CD14-positive monocyte (primary cell): ENCODE measurements around the gene IL17RA. TPM values are rescaled to one million over a fixed set of nuclear protein-coding genes. Genes with fewer than 3 reads are reported as not detected.

ENCODE experiments used
- DNase-seq, 3 donors: peaks; one replicate each; pipeline ENCODE4 v3.0.0-alpha.2; 2011 to 2022
- H2AFZ ChIP-seq: 2 replicates; pipeline ENCODE4 v1.6.0; 2012; ENCODE audit warnings: mild to moderate bottlenecking, low read depth, low read length, inconsistent platforms; ENCODE audit not compliant: insufficient read depth, poor library complexity, severe bottlenecking
- H3K27ac ChIP-seq, 2 donors: 1 replicate in 1 of 2; 2 replicates in 1 of 2; pipeline ENCODE4 v1.5.1; 2012 to 2013; ENCODE audit warnings: low read length in 2 of 2, control low read depth in 1 of 2, inconsistent platforms in 1 of 2, low read depth in 1 of 2, mild to moderate bottlenecking in 1 of 2
- H3K27me3 ChIP-seq, 2 donors: one replicate each; pipeline versions ENCODE4 v1.6.0 to v1.6.1; 2011 to 2013; ENCODE audit warnings: low read length in 2 of 2; ENCODE audit not compliant: control insufficient read depth in 2 of 2, insufficient read depth in 2 of 2
- H3K36me3 ChIP-seq, 2 donors: replicated peaks in 1 of 2; 1 replicate in 1 of 2; 2 replicates in 1 of 2; pipeline versions ENCODE4 v1.5.1 to v1.6.1; 2012 to 2013; ENCODE audit warnings: low read length in 2 of 2, control low read depth in 1 of 2, inconsistent platforms in 1 of 2, mild to moderate bottlenecking in 1 of 2; ENCODE audit not compliant: insufficient read depth in 2 of 2, control insufficient read depth in 1 of 2
- H3K4me1 ChIP-seq, 2 donors: 1 replicate in 1 of 2; 2 replicates in 1 of 2; pipeline versions ENCODE4 v1.5.1 to v1.6.1; 2012 to 2013; ENCODE audit warnings: low read length in 2 of 2, control low read depth in 1 of 2, inconsistent platforms in 1 of 2, mild to moderate bottlenecking in 1 of 2, moderate library complexity in 1 of 2; ENCODE audit not compliant: insufficient read depth in 2 of 2, control insufficient read depth in 1 of 2
- H3K4me2 ChIP-seq: replicated peaks from 2 replicates; pipeline ENCODE3; 2012; ENCODE audit warnings: low read length, moderate library complexity, mild to moderate bottlenecking; ENCODE audit not compliant: poor library complexity, severe bottlenecking; ENCODE audit errors: extremely low read depth
- H3K4me3 ChIP-seq, 3 experiments: fragments of 200-600 bp in 1 of 3; sonication (generic) in 1 of 3; replicated peaks in 1 of 3; 1 replicate in 2 of 3; 2 replicates in 1 of 3; pipeline ENCODE4 v1.5.1; 2011 to 2013; ENCODE audit warnings: low read length in 3 of 3, mild to moderate bottlenecking in 3 of 3, control low read depth in 2 of 3, low read depth in 2 of 3, inconsistent platforms in 1 of 3, moderate library complexity in 1 of 3
- H3K79me2 ChIP-seq: 2 replicates; pipeline ENCODE4 v1.6.0; 2012; ENCODE audit warnings: mild to moderate bottlenecking, control low read depth, inconsistent platforms, low read length, moderate library complexity; ENCODE audit not compliant: insufficient read depth
- H3K9ac ChIP-seq: 2 replicates; pipeline ENCODE4 v1.6.0; 2017; ENCODE audit warnings: low read length, mild to moderate bottlenecking; ENCODE audit not compliant: insufficient read depth, poor library complexity, severe bottlenecking
- H3K9me3 ChIP-seq, 2 donors: replicated peaks in 1 of 2; 1 replicate in 1 of 2; 2 replicates in 1 of 2; pipeline versions ENCODE4 v1.5.1 to v1.6.1; 2012 to 2013; ENCODE audit warnings: low read length in 2 of 2, control low read depth in 1 of 2; ENCODE audit not compliant: control insufficient read depth in 1 of 2, insufficient read depth in 1 of 2
- H4K20me1 ChIP-seq: 2 replicates; pipeline ENCODE4 v1.6.0; 2012; ENCODE audit warnings: mild to moderate bottlenecking, low read length, control low read depth, moderate library complexity; ENCODE audit not compliant: insufficient read depth
- H3K27ac Mint-ChIP-seq, 7 donors: one replicate each; pipeline ENCODE4 v1.8.0; 2020; ENCODE audit warnings: mild to moderate bottlenecking in 7 of 7, mixed read lengths in 7 of 7, moderate library complexity in 6 of 7, inconsistent platforms in 2 of 7
- H3K27me3 Mint-ChIP-seq, 3 donors: one replicate each; pipeline ENCODE4 v1.8.0; 2021 to 2022; ENCODE audit warnings: low read depth in 3 of 3, mild to moderate bottlenecking in 3 of 3, mixed read lengths in 3 of 3, moderate library complexity in 3 of 3, inconsistent platforms in 1 of 3
- H3K36me3 Mint-ChIP-seq, 2 donors: one replicate each; pipeline ENCODE4 v1.8.0; 2020; ENCODE audit warnings: mixed read lengths in 2 of 2, inconsistent platforms in 1 of 2, mild to moderate bottlenecking in 1 of 2
- H3K4me1 Mint-ChIP-seq: one replicate; pipeline ENCODE4 v1.8.0; 2020; ENCODE audit warnings: mild to moderate bottlenecking, mixed read lengths
- H3K4me3 Mint-ChIP-seq, 2 donors: one replicate each; pipeline ENCODE4 v1.8.0; 2020; ENCODE audit warnings: mild to moderate bottlenecking in 2 of 2, mixed read lengths in 2 of 2, moderate library complexity in 1 of 2
- H3K9me3 Mint-ChIP-seq, 7 donors: one replicate each; pipeline ENCODE4 v1.8.0; 2020 to 2022; ENCODE audit warnings: mixed read lengths in 7 of 7, mild to moderate bottlenecking in 6 of 7, moderate library complexity in 6 of 7, inconsistent platforms in 2 of 7
- WGBS: methylation state at CpG from one replicate; pipeline ENCODE4 v1.1.5; 2013; ENCODE audit warnings: missing lambda C conversion rate; ENCODE audit not compliant: insufficient coverage; 5-methylcytosine and 5-hydroxymethylcytosine counted together
- intact Hi-C, 2 donors: fragments of 100-400 bp; cut with micrococcal nuclease; formaldehyde crosslinking; loops; one replicate each; pipeline versions ENCODE4 v1.15.0 to v1.15.1; 2023
- polyA plus RNA-seq, 3 donors: library from polyadenylated mRNA; depleted of rRNA in 1 of 3; unstranded in 2 of 3; stranded (reverse) in 1 of 3; fragments of 300-500 nt in 2 of 3; fragments of >200 nt in 1 of 3; fragmentation: Illumina TruSeq in 2 of 3; gene quantifications; 1 replicate in 2 of 3; 2 replicates in 1 of 3; pipeline ENCODE4 v1.2.3, GENCODE V29; 2012 to 2021
- TF ChIP-seq, protein P1 (sequence below): fragments of 200-600 bp; IDR thresholded peaks from one replicate; pipeline ENCODE4 v1.8.0; 2022; ENCODE audit warnings: antibody characterized with exemption, mild to moderate bottlenecking

IL17RA gene
- polyA plus RNA-seq, 3 donors = 68.3 to 118 (median 96.7) TPM

DNA sequence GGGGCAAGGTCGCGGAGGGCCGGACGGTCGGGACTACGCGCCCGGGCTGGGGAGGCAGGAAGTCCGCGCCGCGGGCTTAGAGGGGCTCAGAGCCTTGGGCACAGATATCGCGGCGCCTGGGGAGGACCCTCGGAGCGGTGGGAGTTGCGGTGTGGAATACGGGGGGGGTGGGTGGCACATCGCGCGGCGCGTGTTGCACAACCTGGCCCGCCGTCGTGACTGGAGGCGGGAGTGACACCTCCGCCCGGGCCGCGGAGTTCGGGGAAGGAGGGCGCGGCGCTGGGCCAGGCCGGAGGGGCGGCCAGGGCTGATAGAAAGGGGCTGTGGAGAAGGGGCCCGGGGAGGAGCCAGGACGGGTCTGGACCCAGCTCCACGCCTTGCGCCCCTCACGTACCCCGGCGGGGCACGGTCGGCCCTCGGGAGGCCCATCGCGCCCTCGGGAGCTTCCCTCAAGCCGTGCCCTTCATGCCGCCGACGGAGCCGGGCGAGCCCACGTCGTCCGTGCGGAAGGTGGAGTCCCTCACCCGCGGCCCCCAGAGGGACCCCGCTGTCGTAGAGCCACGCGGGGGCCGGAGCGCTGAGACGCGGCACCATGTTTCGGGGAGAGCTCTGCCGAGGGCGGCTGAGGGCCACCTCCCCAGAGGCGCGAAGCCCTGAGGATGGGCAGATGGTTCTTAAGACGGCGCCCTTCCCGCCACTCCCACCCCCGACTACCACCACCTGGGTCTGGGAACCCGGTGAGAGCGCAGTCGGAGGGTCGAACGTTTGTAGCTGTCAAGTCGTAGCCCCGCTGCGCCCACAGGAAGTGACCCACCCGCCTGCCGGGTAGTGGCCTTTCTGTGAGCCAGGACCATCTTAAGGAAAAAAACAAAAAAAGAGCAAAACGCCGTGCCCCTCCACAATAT lies 729 bp downstream of the IL17RA start:
- H3K9me3 ChIP-seq = no peaks in the 10 kb centered on the region
- peaks cover 75% of the 10 kb centered on the region for H3K79me2 ChIP-seq
- peaks cover 44 to 52% of the 10 kb centered on the region in 2 donors for H3K4me1 ChIP-seq
- peak overlapping the region; percentile 96 to 99 for H3K4me3 Mint-ChIP-seq
- H3K4me3 ChIP-seq = peak overlapping the region; percentile 89 to 91 (median 91)
- H3K4me2 ChIP-seq = peak overlapping the region; percentile 88
- peaks cover 58% of the 10 kb centered on the region for H4K20me1 ChIP-seq
- WGBS = 2% methylated on average over 72 of the region's 92 CpGs
- TF ChIP-seq, protein P1, sequence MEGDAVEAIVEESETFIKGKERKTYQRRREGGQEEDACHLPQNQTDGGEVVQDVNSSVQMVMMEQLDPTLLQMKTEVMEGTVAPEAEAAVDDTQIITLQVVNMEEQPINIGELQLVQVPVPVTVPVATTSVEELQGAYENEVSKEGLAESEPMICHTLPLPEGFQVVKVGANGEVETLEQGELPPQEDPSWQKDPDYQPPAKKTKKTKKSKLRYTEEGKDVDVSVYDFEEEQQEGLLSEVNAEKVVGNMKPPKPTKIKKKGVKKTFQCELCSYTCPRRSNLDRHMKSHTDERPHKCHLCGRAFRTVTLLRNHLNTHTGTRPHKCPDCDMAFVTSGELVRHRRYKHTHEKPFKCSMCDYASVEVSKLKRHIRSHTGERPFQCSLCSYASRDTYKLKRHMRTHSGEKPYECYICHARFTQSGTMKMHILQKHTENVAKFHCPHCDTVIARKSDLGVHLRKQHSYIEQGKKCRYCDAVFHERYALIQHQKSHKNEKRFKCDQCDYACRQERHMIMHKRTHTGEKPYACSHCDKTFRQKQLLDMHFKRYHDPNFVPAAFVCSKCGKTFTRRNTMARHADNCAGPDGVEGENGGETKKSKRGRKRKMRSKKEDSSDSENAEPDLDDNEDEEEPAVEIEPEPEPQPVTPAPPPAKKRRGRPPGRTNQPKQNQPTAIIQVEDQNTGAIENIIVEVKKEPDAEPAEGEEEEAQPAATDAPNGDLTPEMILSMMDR = no peak
- H3K9ac ChIP-seq = peak overlapping the region; percentile 93
- peaks cover 55% of the 10 kb centered on the region for H3K4me1 Mint-ChIP-seq
- H3K27ac ChIP-seq = peak overlapping the region; percentile 81 to 92
- H3K27ac Mint-ChIP-seq = peak overlapping the region; percentile 90 to 96 (median 95)
- H3K9me3 Mint-ChIP-seq = peaks cover 0 to 2% (median 0%) of the 10 kb centered on the region in 7 donors
- DNase-seq = peak in 2 of 3 donors; percentile 34 to 47
- peaks cover 0 to 2% (median 0%) of the 10 kb centered on the region in 3 donors for H3K27me3 Mint-ChIP-seq
- peaks cover 12 to 38% of the 10 kb centered on the region in 2 donors for H3K36me3 Mint-ChIP-seq
- peak overlapping the region; percentile 85 for H2AFZ ChIP-seq
- intact Hi-C loops = loop anchor here (2.0 to 10.0 kb wide), 4 partner anchors 15 to 989 kb away; partner anchors contain the start of genes HDHD5 (in 1 of the 2) and PEX26 (in 1 of the 2)
- peaks cover 4 to 17% of the 10 kb centered on the region in 2 donors for H3K36me3 ChIP-seq
- H3K27me3 ChIP-seq = no peaks in the 10 kb centered on the region

DNA sequence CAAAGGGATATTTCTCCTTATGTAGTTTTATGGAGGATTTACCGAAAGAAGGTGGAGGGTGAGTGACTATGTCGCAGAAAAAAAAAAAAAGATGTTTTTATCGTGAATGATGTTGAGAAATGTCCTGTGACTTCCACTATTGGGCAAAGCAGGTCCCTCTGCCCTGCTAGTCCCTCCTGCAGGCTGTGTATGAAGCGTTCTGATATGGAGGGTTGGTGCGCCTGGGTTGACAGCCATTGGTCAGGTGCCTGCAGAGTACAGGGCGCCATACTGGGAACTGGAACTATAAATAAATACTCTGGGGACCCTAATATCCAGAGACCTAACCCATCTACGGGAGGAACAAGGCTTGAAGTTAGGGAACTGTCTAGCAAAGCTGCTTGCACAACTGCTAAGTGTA lies 1.5 kb downstream of the IL17RA start:
- peaks cover 65% of the 10 kb centered on the region for H4K20me1 ChIP-seq
- Mint-ChIP-seq H3K36me3 (peaks cover 17 to 45% of the 10 kb centered on the region in 2 donors), H3K27ac (peak overlapping the region; percentile 90 to 96 (median 95)), H3K4me1 (peaks cover 63% of the 10 kb centered on the region), H3K27me3 (peaks cover 0 to 2% (median 0%) of the 10 kb centered on the region in 3 donors), H3K4me3 (peak overlapping the region; percentile 96 to 99), H3K9me3 (peaks cover 0 to 2% (median 0%) of the 10 kb centered on the region in 7 donors)
- H3K79me2 ChIP-seq = peaks cover 83% of the 10 kb centered on the region
- WGBS = 0% methylated on average over 5 of the region's 7 CpGs
- intact Hi-C loops = loop anchor here (2.0 to 10.0 kb wide), 3 partner anchors 15 to 989 kb away; partner anchors contain the start of gene PEX26 (in 1 of the 2)
- H2AFZ ChIP-seq = no peak overlapping the region
- no peaks in the 10 kb centered on the region for H3K9me3 ChIP-seq
- peak overlapping the region; percentile 93 for H3K9ac ChIP-seq
- peak overlapping the region; percentile 88 for H3K4me2 ChIP-seq
- TF ChIP-seq, protein P1 = no peak
- peak overlapping the region; percentile 89 to 91 (median 91) for H3K4me3 ChIP-seq
- peaks cover 9 to 24% of the 10 kb centered on the region in 2 donors for H3K36me3 ChIP-seq
- H3K4me1 ChIP-seq = peaks cover 52 to 60% of the 10 kb centered on the region in 2 donors
- no peaks in the 10 kb centered on the region for H3K27me3 ChIP-seq
- DNase-seq = peak; percentile 45 to 70 (median 46)
- peak overlapping the region; percentile 81 to 92 for H3K27ac ChIP-seq
